ENCODE measurements around the gene TM2D3. TPM values are rescaled to one million over a fixed set of nuclear protein-coding genes. Genes with fewer than 3 reads are reported as not detected.

TM2D3 gene
- total RNA-seq, 1 experiment from 2014 or later, result 34.7 TPM

DNA sequence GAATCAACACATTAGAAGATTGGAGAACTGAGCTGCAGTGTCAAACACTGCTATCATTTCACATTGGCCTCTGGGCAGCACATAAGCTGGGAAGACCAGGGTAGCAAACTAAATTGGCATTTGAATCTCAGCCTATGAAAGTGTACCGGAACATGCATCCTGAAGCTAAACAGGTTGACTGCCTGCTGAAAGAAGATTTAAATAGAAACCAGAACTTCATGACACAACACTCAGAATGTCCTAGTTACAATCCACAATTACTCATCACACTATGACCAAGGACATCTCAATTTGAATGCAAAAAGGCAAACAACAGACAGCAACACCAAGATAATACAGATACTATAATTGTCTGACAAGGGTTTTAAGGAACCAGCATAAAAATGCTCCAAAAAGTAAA is 26.2 kb downstream of the TM2D3 start:
- no peak for DNase-seq
- TF ChIP-seq, protein P1, sequence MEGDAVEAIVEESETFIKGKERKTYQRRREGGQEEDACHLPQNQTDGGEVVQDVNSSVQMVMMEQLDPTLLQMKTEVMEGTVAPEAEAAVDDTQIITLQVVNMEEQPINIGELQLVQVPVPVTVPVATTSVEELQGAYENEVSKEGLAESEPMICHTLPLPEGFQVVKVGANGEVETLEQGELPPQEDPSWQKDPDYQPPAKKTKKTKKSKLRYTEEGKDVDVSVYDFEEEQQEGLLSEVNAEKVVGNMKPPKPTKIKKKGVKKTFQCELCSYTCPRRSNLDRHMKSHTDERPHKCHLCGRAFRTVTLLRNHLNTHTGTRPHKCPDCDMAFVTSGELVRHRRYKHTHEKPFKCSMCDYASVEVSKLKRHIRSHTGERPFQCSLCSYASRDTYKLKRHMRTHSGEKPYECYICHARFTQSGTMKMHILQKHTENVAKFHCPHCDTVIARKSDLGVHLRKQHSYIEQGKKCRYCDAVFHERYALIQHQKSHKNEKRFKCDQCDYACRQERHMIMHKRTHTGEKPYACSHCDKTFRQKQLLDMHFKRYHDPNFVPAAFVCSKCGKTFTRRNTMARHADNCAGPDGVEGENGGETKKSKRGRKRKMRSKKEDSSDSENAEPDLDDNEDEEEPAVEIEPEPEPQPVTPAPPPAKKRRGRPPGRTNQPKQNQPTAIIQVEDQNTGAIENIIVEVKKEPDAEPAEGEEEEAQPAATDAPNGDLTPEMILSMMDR (IDR thresholded peaks at IDR 0.05; ENCODE audit: insufficient read depth in 1 of 2, low read depth in 1 of 2, low read length in 1 of 2, severe bottlenecking in 1 of 2, unreplicated experiment in 1 of 2), result no peak
- Mint-ChIP-seq H3K27me3 (ENCODE audit: insufficient read depth, unreplicated experiment) (no peaks in the 10 kb centered on the region), H3K4me1 (ENCODE audit: low read depth, unreplicated experiment) (no peaks in the 10 kb centered on the region), H3K9me3 (ENCODE audit: unreplicated experiment) (peaks cover 12% of the 10 kb centered on the region), H3K36me3 (ENCODE audit: insufficient read depth, unreplicated experiment) (no peaks in the 10 kb centered on the region), H3K27ac (ENCODE audit: unreplicated experiment) (no peak overlapping the region), H3K4me3 (ENCODE audit: unreplicated experiment) (no peak overlapping the region)
- ChIA-PET POLR2A (no interaction called here), CTCF (no interaction called here)
- Histone ChIP-seq H3K9me3 (no peaks in the 10 kb centered on the region), H3K27me3 (replicated peaks; ENCODE audit: control insufficient read depth, insufficient read depth, low read length) (no peaks in the 10 kb centered on the region), H3K4me3 (ENCODE audit: low read depth, low read length) (no peak overlapping the region), H3K4me1 (no peaks in the 10 kb centered on the region), H3K36me3 (ENCODE audit: control insufficient read depth, insufficient read depth, low read length) (no peaks in the 10 kb centered on the region)
- intact Hi-C loops (cut with micrococcal nuclease; ENCODE audit: unreplicated experiment), result no loop called here
- no TSS peak for BruUV-seq (replicated peaks)

DNA sequence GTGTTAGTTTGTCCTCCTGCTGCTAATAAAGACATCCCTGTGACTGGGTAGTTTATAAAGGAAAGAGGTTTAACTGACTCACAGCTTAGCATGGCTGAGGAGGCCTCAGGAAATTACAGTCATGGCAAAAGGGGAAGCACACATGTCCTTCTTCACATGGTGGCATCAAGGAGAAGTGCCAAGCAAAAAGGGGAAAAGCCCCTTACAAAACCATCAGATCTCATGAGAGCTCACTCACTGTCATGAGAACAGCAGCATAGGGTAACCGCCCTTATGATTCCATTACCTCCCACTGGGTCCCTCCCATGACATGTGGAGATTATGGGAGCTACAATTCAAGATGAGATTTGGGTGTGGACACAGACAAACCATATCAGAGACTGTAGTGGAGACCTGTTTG is 27.0 kb downstream of the TM2D3 start:
- BruUV-seq (replicated peaks), result no TSS peak
- Mint-ChIP-seq H3K9me3 (ENCODE audit: unreplicated experiment) (peaks cover 12% of the 10 kb centered on the region), H3K36me3 (ENCODE audit: insufficient read depth, unreplicated experiment) (no peaks in the 10 kb centered on the region), H3K27me3 (ENCODE audit: insufficient read depth, unreplicated experiment) (no peaks in the 10 kb centered on the region), H3K27ac (ENCODE audit: unreplicated experiment) (no peak overlapping the region), H3K4me3 (ENCODE audit: unreplicated experiment) (no peak overlapping the region), H3K4me1 (ENCODE audit: low read depth, unreplicated experiment) (no peaks in the 10 kb centered on the region)
- TF ChIP-seq, protein P1 (IDR thresholded peaks at IDR 0.05; ENCODE audit: insufficient read depth in 1 of 2, low read depth in 1 of 2, low read length in 1 of 2, severe bottlenecking in 1 of 2, unreplicated experiment in 1 of 2), result no peak
- POLR2A ChIA-PET, result no interaction called here
- no peaks in the 10 kb centered on the region for H3K4me1 ChIP-seq
- intact Hi-C loops (cut with micrococcal nuclease; ENCODE audit: unreplicated experiment), result no loop called here
- no peaks in the 10 kb centered on the region for H3K36me3 ChIP-seq (ENCODE audit: control insufficient read depth, insufficient read depth, low read length)
- H3K27me3 ChIP-seq (replicated peaks; ENCODE audit: control insufficient read depth, insufficient read depth, low read length), result no peaks in the 10 kb centered on the region
- H3K9me3 ChIP-seq, result no peaks in the 10 kb centered on the region
- no peak overlapping the region for H3K4me3 ChIP-seq (ENCODE audit: low read depth, low read length)
- DNase-seq, result no peak
- CTCF ChIA-PET, result no interaction called here

DNA sequence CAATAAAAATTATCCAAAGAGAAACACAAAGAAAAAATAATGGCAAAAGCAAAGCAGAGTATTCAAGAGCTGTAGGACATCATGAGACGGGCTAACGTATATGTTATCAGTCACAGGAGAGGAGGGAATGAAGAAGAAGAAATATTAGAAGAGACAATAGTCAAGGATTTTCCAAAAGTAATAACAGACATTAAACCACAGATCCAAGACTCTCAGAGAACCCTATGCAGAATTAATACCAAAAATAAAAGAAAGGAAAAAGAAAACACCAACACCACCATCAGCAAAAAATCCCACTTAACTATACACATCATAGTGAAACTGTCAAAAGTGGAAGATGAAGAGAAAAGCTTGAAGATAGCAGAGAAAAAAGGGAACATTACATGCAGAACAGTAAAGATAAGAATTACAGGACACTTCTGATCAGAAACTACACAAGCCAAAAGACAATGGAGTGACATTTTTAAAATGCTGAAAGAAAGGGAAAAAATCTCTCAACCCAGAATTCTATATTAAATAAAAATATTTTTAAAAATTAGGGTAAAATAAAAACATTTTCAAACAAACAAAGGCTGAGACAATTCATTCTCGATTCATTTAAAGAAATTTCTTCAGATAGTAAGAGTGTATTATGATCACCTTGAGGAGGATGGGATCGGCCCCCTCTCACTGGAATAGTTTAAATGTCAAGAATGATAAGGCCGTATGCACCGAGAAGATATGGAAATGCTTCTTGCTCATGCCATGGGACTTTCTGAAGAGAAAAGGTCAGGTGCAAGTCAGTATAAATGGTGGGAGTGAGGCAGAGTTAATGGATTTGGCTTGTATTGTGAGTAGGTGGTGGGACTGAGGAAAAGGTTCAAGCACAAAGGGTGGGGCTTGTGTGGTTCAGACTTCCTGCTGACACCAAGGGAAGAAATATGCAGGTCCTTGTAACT is 28.5 kb downstream of the TM2D3 start:
- Histone ChIP-seq H3K27me3 (replicated peaks; ENCODE audit: control insufficient read depth, insufficient read depth, low read length) (no peaks in the 10 kb centered on the region), H3K9me3 (no peaks in the 10 kb centered on the region), H3K36me3 (ENCODE audit: control insufficient read depth, insufficient read depth, low read length) (no peaks in the 10 kb centered on the region), H3K4me3 (ENCODE audit: low read depth, low read length) (no peak overlapping the region), H3K4me1 (no peaks in the 10 kb centered on the region)
- H3K4me1 Mint-ChIP-seq (ENCODE audit: low read depth, unreplicated experiment), result no peaks in the 10 kb centered on the region
- intact Hi-C loops (cut with micrococcal nuclease; ENCODE audit: unreplicated experiment), result no loop called here
- H3K27me3 Mint-ChIP-seq (ENCODE audit: insufficient read depth, unreplicated experiment), result no peaks in the 10 kb centered on the region
- ChIA-PET CTCF (no interaction called here), POLR2A (no interaction called here)
- no peaks in the 10 kb centered on the region for H3K36me3 Mint-ChIP-seq (ENCODE audit: insufficient read depth, unreplicated experiment)
- DNase-seq, result no peak
- H3K27ac Mint-ChIP-seq (ENCODE audit: unreplicated experiment), result no peak overlapping the region
- BruUV-seq (replicated peaks), result no TSS peak
- TF ChIP-seq, protein P1 (IDR thresholded peaks at IDR 0.05; ENCODE audit: insufficient read depth in 1 of 2, low read depth in 1 of 2, low read length in 1 of 2, severe bottlenecking in 1 of 2, unreplicated experiment in 1 of 2), result no peak
- H3K9me3 Mint-ChIP-seq (ENCODE audit: unreplicated experiment), result peaks cover 12% of the 10 kb centered on the region
- H3K4me3 Mint-ChIP-seq (ENCODE audit: unreplicated experiment), result no peak overlapping the region
